ENCODE data around the gene SUV39H2.
"Not testable (repeated sequence)": the region's sequence is repeated elsewhere in the genome, so short reads cannot be mapped to it uniquely, and the experiment has no call there.

- not testable (repeated sequence) for TF ChIP-seq POLR2AphosphoS5 (IDR thresholded peaks at IDR 0.05); RAD21 (conservative IDR thresholded peaks at IDR 0.05); EP300 (conservative IDR thresholded peaks at IDR 0.05; ENCODE audit: poor library complexity, severe bottlenecking); SMC3 (conservative IDR thresholded peaks at IDR 0.05; ENCODE audit: poor library complexity); CTCF (IDR thresholded peaks at IDR 0.05; ENCODE audit: poor library complexity, severe bottlenecking); EZH2 (IDR thresholded peaks at IDR 0.05; ENCODE audit: borderline replicate concordance, insufficient read depth, low read length, poor library complexity, severe bottlenecking); MXI1 (conservative IDR thresholded peaks at IDR 0.05; ENCODE audit: poor library complexity, severe bottlenecking); REST (IDR thresholded peaks at IDR 0.05; ENCODE audit: borderline replicate concordance)
Observed at GRCh38 chr10:14942147-14942949, 63.7 kb downstream of the SUV39H2 start.

All from neural cell (in vitro differentiated cells).